Peyer's patch (tissue), 4 donors: ENCODE results near the gene PGR. TPM values are rescaled to one million over a fixed set of nuclear protein-coding genes. Genes with fewer than 3 reads are reported as not detected.

Experiments
- DNase-seq, 3 donors: peaks; one replicate each; pipeline ENCODE4 v3.0.0-alpha.2; 2017 to 2019
- H3K27ac ChIP-seq, 4 donors: fragments of 200-600 bp; sonication (generic); one replicate each; pipeline ENCODE4 v1.5.1; 2016 to 2019
- H3K27me3 ChIP-seq, 2 donors: fragments of 200-600 bp; sonication (generic); one replicate each; pipeline ENCODE4 v1.5.1; 2019
- H3K36me3 ChIP-seq, 3 donors: fragments of 200-600 bp; sonication (generic); one replicate each; pipeline ENCODE4 v1.5.1; 2016 to 2019
- H3K4me1 ChIP-seq, 4 donors: fragments of 200-600 bp; sonication (generic); one replicate each; pipeline ENCODE4 v1.5.1; 2016 to 2019
- H3K4me3 ChIP-seq, 4 donors: fragments of 200-600 bp; sonication (generic); 1 replicate in 3 of 4; 2 replicates in 1 of 4; pipeline ENCODE4 v1.5.1; 2016 to 2019; ENCODE audit warnings: mild to moderate bottlenecking in 1 of 4
- H3K9me3 ChIP-seq, 4 donors: fragments of 200-600 bp; sonication (generic); one replicate each; pipeline ENCODE4 v1.5.1; 2016 to 2019; ENCODE audit warnings: mild to moderate bottlenecking in 1 of 4
- CTCF ChIP-seq, 6 experiments: fragments of 450-650 bp in 4 of 6; fragments of 200-600 bp in 2 of 6; sonication (generic) in 1 of 6; IDR thresholded peaks; one replicate each; pipeline ENCODE4 v1.5.1; 2017 to 2019; ENCODE audit warnings: antibody characterized with exemption in 6 of 6, mild to moderate bottlenecking in 3 of 6, moderate library complexity in 1 of 6
- POLR2A ChIP-seq, 2 donors: fragments of 450-650 bp; IDR thresholded peaks; one replicate each; pipeline ENCODE4 v1.5.1; 2017; ENCODE audit warnings: antibody characterized with exemption in 2 of 2, mild to moderate bottlenecking in 2 of 2, moderate library complexity in 2 of 2
- total RNA-seq, 4 donors: library from RNA; depleted of rRNA; stranded (reverse); fragments of >200 nt; gene quantifications; one replicate each; pipeline ENCODE4 v1.1.0, GENCODE V29; 2016

The PGR gene
- total RNA-seq, 4 donors from 2014 or later: 0.35 to 1.7 (median 0.86) TPM

- no peak for DNase-seq
- TF ChIP-seq CTCF (IDR thresholded peaks at IDR 0.05): no peak
- TF ChIP-seq POLR2A (IDR thresholded peaks at IDR 0.05): no peak
- H3K4me1 ChIP-seq: no peaks in the 10 kb centered on the region
- no peaks in the 10 kb centered on the region for H3K36me3 ChIP-seq
- peak overlapping the region in 3 of 4 donors; percentile 32 to 60 (median 38) for H3K27ac ChIP-seq
- H3K9me3 ChIP-seq: no peaks in the 10 kb centered on the region
- peaks cover 0 to 9% of the 10 kb centered on the region in 2 donors for H3K27me3 ChIP-seq
- peak overlapping the region; percentile 24 to 56 (median 42) for H3K4me3 ChIP-seq
Observed at GRCh38 chr11:101126551-101127196, 2.9 kb downstream of the PGR start.

- Histone ChIP-seq H3K36me3 (no peaks in the 10 kb centered on the region), H3K27ac (no peak overlapping the region), H3K27me3 (no peaks in the 10 kb centered on the region), H3K9me3 (no peaks in the 10 kb centered on the region), H3K4me1 (no peaks in the 10 kb centered on the region), H3K4me3 (no peak overlapping the region)
- no peak for DNase-seq
- TF ChIP-seq POLR2A (IDR thresholded peaks at IDR 0.05) (no peak), CTCF (IDR thresholded peaks at IDR 0.05) (no peak)
Observed at GRCh38 chr11:101115671-101116160, 13.9 kb downstream of the PGR start.

- no peaks in the 10 kb centered on the region for H3K4me1 ChIP-seq
- TF ChIP-seq CTCF (IDR thresholded peaks at IDR 0.05) (no peak), POLR2A (IDR thresholded peaks at IDR 0.05) (no peak)
- no peaks in the 10 kb centered on the region for H3K27me3 ChIP-seq
- no peaks in the 10 kb centered on the region for H3K36me3 ChIP-seq
- H3K9me3 ChIP-seq: no peaks in the 10 kb centered on the region
- H3K4me3 ChIP-seq: no peak overlapping the region
- H3K27ac ChIP-seq: no peak overlapping the region
- DNase-seq: no peak
Observed at GRCh38 chr11:101113540-101113939, 16.1 kb downstream of the PGR start.

- Histone ChIP-seq H3K4me3 (no peak overlapping the region), H3K27ac (no peak overlapping the region), H3K9me3 (no peaks in the 10 kb centered on the region), H3K27me3 (no peaks in the 10 kb centered on the region), H3K4me1 (no peaks in the 10 kb centered on the region), H3K36me3 (no peaks in the 10 kb centered on the region)
- DNase-seq: no peak
- TF ChIP-seq CTCF (IDR thresholded peaks at IDR 0.05): no peak
- no peak for TF ChIP-seq POLR2A (IDR thresholded peaks at IDR 0.05)
Observed at GRCh38 chr11:101104716-101105115, 24.9 kb downstream of the PGR start.

- Histone ChIP-seq H3K4me3 (no peak overlapping the region), H3K36me3 (no peaks in the 10 kb centered on the region), H3K4me1 (no peaks in the 10 kb centered on the region), H3K27ac (no peak overlapping the region), H3K9me3 (no peaks in the 10 kb centered on the region), H3K27me3 (no peaks in the 10 kb centered on the region)
- no peak for DNase-seq
- TF ChIP-seq CTCF (IDR thresholded peaks at IDR 0.05): no peak
- no peak for TF ChIP-seq POLR2A (IDR thresholded peaks at IDR 0.05)
Observed at GRCh38 chr11:101103433-101103832, 26.2 kb downstream of the PGR start.
